Measurements from ENCODE around the gene SMTN. TPM values are rescaled to one million over a fixed set of nuclear protein-coding genes. Genes with fewer than 3 reads are reported as not detected.

Gene SMTN
- total and polyA plus RNA-seq, 9 of the 15 experiments (the other 6 are each of a cell fraction or from before 2014, with no cell fraction given) = 2.5 to 41.1 (median 16.1) TPM

DNA sequence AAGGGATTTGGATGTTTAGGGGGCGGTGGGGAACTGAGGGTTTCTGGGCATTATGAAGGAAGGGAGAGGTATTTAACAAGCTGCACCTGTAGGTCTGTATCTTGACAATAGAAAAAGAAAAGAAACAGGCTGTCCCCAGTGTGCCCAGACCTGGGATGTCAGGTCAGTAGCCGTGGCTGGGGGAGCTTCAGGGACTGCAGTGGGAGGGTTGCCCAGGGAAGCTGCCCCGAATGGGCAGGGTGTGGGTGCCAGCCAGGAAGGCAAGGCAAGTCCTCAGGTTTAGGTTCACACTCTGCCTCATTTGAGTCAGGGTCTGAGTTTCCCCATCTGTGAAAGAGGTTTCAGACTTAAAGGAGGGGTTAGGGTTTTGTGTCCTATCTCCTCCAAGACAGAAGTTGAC is 43.2 kb downstream of the SMTN start:
- no peaks in the 10 kb centered on the region for H3K79me2 ChIP-seq (ENCODE audit: control insufficient read depth, insufficient read depth, low read length)
- WGBS (ENCODE audit: insufficient coverage, low coverage, missing lambda C conversion rate) = 17% methylated on average over 3 of the region's 3 CpGs
- H3K9me1 ChIP-seq (ENCODE audit: control insufficient read depth, insufficient read depth, low read length) = no peaks in the 10 kb centered on the region
- no peaks in the 10 kb centered on the region for H3K9me3 ChIP-seq (replicated peaks; ENCODE audit: control insufficient read depth, insufficient read depth, low read depth, low read length)
- peaks cover 24 to 65% of the 10 kb centered on the region in 2 experiments for H3K4me1 ChIP-seq (replicated peaks in 1 of 2; ENCODE audit: control insufficient read depth in 2 of 2, insufficient read depth in 2 of 2, low read length in 2 of 2)
- DNase-seq (ENCODE audit: extremely low read depth in 1 of 4, low spot score in 3 of 4) (no peak), FAIRE-seq (no peak), ATAC-seq (no peak)
- POLR2A ChIA-PET = interaction anchor here (0.5 to 1.1 kb wide), 3 partner anchors 19 to 47 kb away, joined by 3 read pairs; no protein-coding TSS in a partner anchor
- CTCF ChIA-PET (ENCODE audit: low intra/inter-chr PET ratio) = no interaction called here
- no TSS peak for BruUV-seq (replicated peaks)
- no peak overlapping the region for H3K27ac ChIP-seq (ENCODE audit: extremely low read depth, low read depth, low read length)
- intact Hi-C loops (cut with micrococcal nuclease) (no loop called here), in situ Hi-C loops (cut with MboI) (no loop called here)
- H3K4me3 ChIP-seq = no peak overlapping the region
- H3K27me3 ChIP-seq (ENCODE audit: control insufficient read depth in 2 of 2, insufficient read depth in 2 of 2, low read length in 2 of 2) = no peaks in the 10 kb centered on the region
- no peak overlapping the region for H2AFZ ChIP-seq (ENCODE audit: low read depth, low read length)
- no peaks in the 10 kb centered on the region for H3K36me3 ChIP-seq (ENCODE audit: control insufficient read depth, insufficient read depth, low read length)
- H4K20me1 ChIP-seq (replicated peaks; ENCODE audit: control insufficient read depth, insufficient read depth, low read length) = no peaks in the 10 kb centered on the region
- TF ChIP-seq, protein P1, sequence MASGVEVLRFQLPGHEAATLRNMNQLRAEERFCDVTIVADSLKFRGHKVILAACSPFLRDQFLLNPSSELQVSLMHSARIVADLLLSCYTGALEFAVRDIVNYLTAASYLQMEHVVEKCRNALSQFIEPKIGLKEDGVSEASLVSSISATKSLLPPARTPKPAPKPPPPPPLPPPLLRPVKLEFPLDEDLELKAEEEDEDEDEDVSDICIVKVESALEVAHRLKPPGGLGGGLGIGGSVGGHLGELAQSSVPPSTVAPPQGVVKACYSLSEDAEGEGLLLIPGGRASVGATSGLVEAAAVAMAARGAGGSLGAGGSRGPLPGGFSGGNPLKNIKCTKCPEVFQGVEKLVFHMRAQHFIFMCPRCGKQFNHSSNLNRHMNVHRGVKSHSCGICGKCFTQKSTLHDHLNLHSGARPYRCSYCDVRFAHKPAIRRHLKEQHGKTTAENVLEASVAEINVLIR (CRISPR knock-in tag; IDR thresholded peaks at IDR 0.05) = no peak
- TF ChIP-seq ZNF282 (CRISPR knock-in tag; IDR thresholded peaks at IDR 0.05) (no peak), SOX6 (IDR thresholded peaks at IDR 0.05) (no peak), CHD4 (IDR thresholded peaks at IDR 0.05; ENCODE audit: insufficient read depth, insufficient replicate concordance, low read depth, low read length, poor library complexity, severe bottlenecking) (no peak), GABPA (tag; conservative IDR thresholded peaks at IDR 0.05; ENCODE audit: low read depth) (no peak), KDM1A (IDR thresholded peaks at IDR 0.05) (no peak), RBM25 (IDR thresholded peaks at IDR 0.05; ENCODE audit: low read depth, low read length, severe bottlenecking) (no peak), BHLHE40 (IDR thresholded peaks at IDR 0.05; ENCODE audit: low read length) (no peak), MCM7 (IDR thresholded peaks at IDR 0.05) (no peak), IRF2 (CRISPR knock-in tag; IDR thresholded peaks at IDR 0.05) (no peak), POLR3G (IDR thresholded peaks at IDR 0.05; ENCODE audit: extremely low read depth, insufficient read length, insufficient replicate concordance) (no peak)
- TF ChIP-seq, protein P2, sequence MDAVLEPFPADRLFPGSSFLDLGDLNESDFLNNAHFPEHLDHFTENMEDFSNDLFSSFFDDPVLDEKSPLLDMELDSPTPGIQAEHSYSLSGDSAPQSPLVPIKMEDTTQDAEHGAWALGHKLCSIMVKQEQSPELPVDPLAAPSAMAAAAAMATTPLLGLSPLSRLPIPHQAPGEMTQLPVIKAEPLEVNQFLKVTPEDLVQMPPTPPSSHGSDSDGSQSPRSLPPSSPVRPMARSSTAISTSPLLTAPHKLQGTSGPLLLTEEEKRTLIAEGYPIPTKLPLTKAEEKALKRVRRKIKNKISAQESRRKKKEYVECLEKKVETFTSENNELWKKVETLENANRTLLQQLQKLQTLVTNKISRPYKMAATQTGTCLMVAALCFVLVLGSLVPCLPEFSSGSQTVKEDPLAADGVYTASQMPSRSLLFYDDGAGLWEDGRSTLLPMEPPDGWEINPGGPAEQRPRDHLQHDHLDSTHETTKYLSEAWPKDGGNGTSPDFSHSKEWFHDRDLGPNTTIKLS (IDR thresholded peaks at IDR 0.05; ENCODE audit: borderline replicate concordance, low read depth) = no peak
- H3K9ac ChIP-seq (ENCODE audit: insufficient read depth in 1 of 2, low read depth in 2 of 2, low read length in 2 of 2) = no peak overlapping the region
- no peak overlapping the region for H3K4me2 ChIP-seq (ENCODE audit: insufficient read depth, low read length)

Data from K562 (cell line).